Stimulated activated naive CD8-positive, alpha-beta T cell treated with anti-CD3 and anti-CD28 coated beads, Interleukin-15, amount 100 ng/mL, for 72 hours (primary cell): ENCODE data around the gene PAM.
"Not testable (repeated sequence)": the region's sequence is repeated elsewhere in the genome, so short reads cannot be mapped to it uniquely, and the experiment has no call there.

Experiments used
- ATAC-seq: fragments of 150-1000 bp; cut with Tn5 transposase; 2 replicates; pipeline ENCODE4 v1.10.0; 2021; ENCODE audit warnings: mild to moderate bottlenecking, moderate library complexity
- DNase-seq, 2 donors: peaks; one replicate each; pipeline ENCODE4 v3.0.0; 2021 to 2022
- H3K27ac Mint-ChIP-seq, 2 donors: one replicate each; pipeline ENCODE4 v1.8.0; 2022; ENCODE audit warnings: mild to moderate bottlenecking in 2 of 2, mixed read lengths in 2 of 2, moderate library complexity in 2 of 2
- H3K27me3 Mint-ChIP-seq: one replicate; pipeline ENCODE4 v1.8.0; 2022; ENCODE audit warnings: mixed read lengths
- H3K4me1 Mint-ChIP-seq: one replicate; pipeline ENCODE4 v1.8.0; 2022; ENCODE audit warnings: mild to moderate bottlenecking, mixed read lengths
- H3K4me3 Mint-ChIP-seq, 2 donors: one replicate each; pipeline ENCODE4 v1.8.0; 2022; ENCODE audit warnings: mild to moderate bottlenecking in 2 of 2, mixed read lengths in 2 of 2, moderate library complexity in 1 of 2
- H3K9me3 Mint-ChIP-seq, 2 donors: one replicate each; pipeline ENCODE4 v1.8.0; 2022; ENCODE audit warnings: mixed read lengths in 2 of 2

PAM gene

DNA sequence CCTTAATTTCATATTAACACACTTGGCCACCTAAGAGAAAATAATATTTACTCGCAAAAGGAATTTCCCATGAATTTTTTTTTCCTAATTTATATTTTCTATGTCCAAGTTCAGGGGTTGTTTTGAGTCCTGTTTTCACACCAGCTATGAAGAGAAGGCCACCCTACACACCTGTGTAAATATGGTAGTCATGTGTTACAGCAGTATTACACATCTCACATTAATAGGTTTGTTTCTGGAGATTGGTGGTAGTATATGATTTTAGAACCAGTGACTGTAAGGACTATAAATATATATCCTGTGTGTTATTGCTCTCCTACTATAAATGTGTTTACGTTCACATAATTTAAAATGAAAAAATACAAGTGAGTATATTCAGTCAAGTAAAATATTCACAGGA lies 147.5 kb downstream of the PAM start:
- Mint-ChIP-seq H3K9me3 (no peaks in the 10 kb centered on the region), H3K4me1 (no peaks in the 10 kb centered on the region), H3K27me3 (no peaks in the 10 kb centered on the region), H3K27ac (no peak overlapping the region), H3K4me3 (no peak overlapping the region)
- no peak for ATAC-seq
- DNase-seq: no peak

GRCh38 chr5:102903074-102903871 lies 148.2 kb downstream of the PAM start:
- Mint-ChIP-seq H3K27ac (no peak overlapping the region), H3K4me3 (no peak overlapping the region), H3K9me3 (no peaks in the 10 kb centered on the region), H3K27me3 (no peaks in the 10 kb centered on the region), H3K4me1 (no peaks in the 10 kb centered on the region)
- no peak for ATAC-seq
- DNase-seq: no peak

GRCh38 chr5:102905056-102905455 lies 150.0 kb downstream of the PAM start:
- H3K4me1 Mint-ChIP-seq: no peaks in the 10 kb centered on the region
- no peak overlapping the region for H3K4me3 Mint-ChIP-seq
- no peaks in the 10 kb centered on the region for H3K27me3 Mint-ChIP-seq
- ATAC-seq (no peak), DNase-seq (no peak)
- no peaks in the 10 kb centered on the region for H3K9me3 Mint-ChIP-seq
- no peak overlapping the region for H3K27ac Mint-ChIP-seq

DNA sequence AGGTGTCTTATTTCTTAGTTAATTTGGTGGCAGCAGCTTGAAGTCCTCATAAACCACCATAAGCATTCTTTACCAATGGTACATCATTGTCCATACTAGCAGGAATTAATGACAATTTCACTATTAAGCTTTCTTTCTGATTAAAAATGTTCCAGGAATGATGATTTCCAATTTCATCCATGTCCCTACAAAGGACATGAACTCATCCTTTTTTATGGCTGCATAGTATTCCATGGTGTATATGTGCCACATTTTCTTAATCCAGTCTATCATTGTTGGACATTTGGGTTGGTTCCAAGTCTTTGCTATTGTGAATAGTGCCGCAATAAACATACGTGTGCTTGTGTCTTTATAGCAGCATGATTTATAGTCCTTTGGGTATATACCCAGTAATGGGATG lies 152.0 kb downstream of the PAM start:
- not testable (repeated sequence) for ATAC-seq, DNase-seq, H3K27me3 Mint-ChIP-seq, H3K27ac Mint-ChIP-seq, H3K4me3 Mint-ChIP-seq, H3K4me1 Mint-ChIP-seq, H3K9me3 Mint-ChIP-seq

- no peak for ATAC-seq
- no peaks in the 10 kb centered on the region for H3K27me3 Mint-ChIP-seq
Measured at GRCh38 chr5:102910240-102911226, 155.4 kb downstream of the PAM start.

GRCh38 chr5:102911973-102912372 lies 156.9 kb downstream of the PAM start:
- no peaks in the 10 kb centered on the region for H3K4me1 Mint-ChIP-seq
- H3K9me3 Mint-ChIP-seq: no peaks in the 10 kb centered on the region
- no peak overlapping the region for H3K27ac Mint-ChIP-seq
- H3K4me3 Mint-ChIP-seq: no peak overlapping the region
- no peaks in the 10 kb centered on the region for H3K27me3 Mint-ChIP-seq
- ATAC-seq (no peak), DNase-seq (no peak)

More at GRCh38 chr5:102910240-102911226, 155.4 kb downstream of the PAM start:
- Mint-ChIP-seq H3K4me1 (no peaks in the 10 kb centered on the region), H3K27ac (no peak overlapping the region), H3K4me3 (no peak overlapping the region), H3K9me3 (no peaks in the 10 kb centered on the region)
- no peak for DNase-seq

DNA sequence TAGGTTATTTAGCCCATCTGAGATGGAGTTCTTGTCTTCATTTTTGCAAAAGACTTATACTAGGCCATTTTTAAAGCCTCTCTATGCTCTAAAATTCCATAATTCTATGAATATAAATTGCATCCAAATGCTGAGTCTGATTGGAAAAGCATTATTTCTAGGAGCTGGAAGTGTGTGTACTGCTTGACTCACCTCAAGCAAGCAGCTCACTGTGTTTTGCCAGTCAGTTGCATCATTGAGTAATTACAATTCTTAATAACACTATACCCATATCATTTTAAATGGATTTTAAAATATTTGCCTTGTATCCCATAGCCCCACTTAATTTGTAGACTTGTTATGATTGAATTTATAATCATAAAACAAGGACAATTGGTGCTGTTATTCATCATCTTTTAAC lies 161.0 kb downstream of the PAM start:
- no peak for DNase-seq
- ATAC-seq: no peak
- Mint-ChIP-seq H3K9me3 (no peaks in the 10 kb centered on the region), H3K4me1 (no peaks in the 10 kb centered on the region), H3K27me3 (no peaks in the 10 kb centered on the region), H3K27ac (no peak overlapping the region), H3K4me3 (no peak overlapping the region)

GRCh38 chr5:102918986-102919610 lies 164.0 kb downstream of the PAM start:
- DNase-seq (no peak), ATAC-seq (no peak)
- no peaks in the 10 kb centered on the region for H3K27me3 Mint-ChIP-seq
- no peaks in the 10 kb centered on the region for H3K4me1 Mint-ChIP-seq
- no peak overlapping the region for H3K27ac Mint-ChIP-seq
- H3K9me3 Mint-ChIP-seq: no peaks in the 10 kb centered on the region
- H3K4me3 Mint-ChIP-seq: no peak overlapping the region

- ATAC-seq: no peak
- no peak for DNase-seq
- Mint-ChIP-seq H3K27ac (no peak overlapping the region), H3K9me3 (no peaks in the 10 kb centered on the region), H3K4me1 (no peaks in the 10 kb centered on the region), H3K4me3 (no peak overlapping the region), H3K27me3 (no peaks in the 10 kb centered on the region)
Measured at GRCh38 chr5:102920762-102921161, 165.7 kb downstream of the PAM start.

GRCh38 chr5:102921341-102922044 lies 166.4 kb downstream of the PAM start:
- DNase-seq: no peak
- Mint-ChIP-seq H3K9me3 (no peaks in the 10 kb centered on the region), H3K4me1 (no peaks in the 10 kb centered on the region), H3K27me3 (no peaks in the 10 kb centered on the region), H3K27ac (no peak overlapping the region), H3K4me3 (no peak overlapping the region)
- no peak for ATAC-seq

- Mint-ChIP-seq H3K4me3 (no peak overlapping the region), H3K27ac (no peak overlapping the region), H3K27me3 (no peaks in the 10 kb centered on the region), H3K9me3 (no peaks in the 10 kb centered on the region), H3K4me1 (no peaks in the 10 kb centered on the region)
- DNase-seq: no peak
- ATAC-seq: no peak
Measured at GRCh38 chr5:102922111-102922720, 167.1 kb downstream of the PAM start.

- no peak overlapping the region for H3K27ac Mint-ChIP-seq
- H3K9me3 Mint-ChIP-seq: no peaks in the 10 kb centered on the region
- DNase-seq: no peak
- H3K27me3 Mint-ChIP-seq: no peaks in the 10 kb centered on the region
- H3K4me3 Mint-ChIP-seq: no peak overlapping the region
- ATAC-seq: no peak
- no peaks in the 10 kb centered on the region for H3K4me1 Mint-ChIP-seq
Measured at GRCh38 chr5:102922799-102923477, 167.8 kb downstream of the PAM start.

DNA sequence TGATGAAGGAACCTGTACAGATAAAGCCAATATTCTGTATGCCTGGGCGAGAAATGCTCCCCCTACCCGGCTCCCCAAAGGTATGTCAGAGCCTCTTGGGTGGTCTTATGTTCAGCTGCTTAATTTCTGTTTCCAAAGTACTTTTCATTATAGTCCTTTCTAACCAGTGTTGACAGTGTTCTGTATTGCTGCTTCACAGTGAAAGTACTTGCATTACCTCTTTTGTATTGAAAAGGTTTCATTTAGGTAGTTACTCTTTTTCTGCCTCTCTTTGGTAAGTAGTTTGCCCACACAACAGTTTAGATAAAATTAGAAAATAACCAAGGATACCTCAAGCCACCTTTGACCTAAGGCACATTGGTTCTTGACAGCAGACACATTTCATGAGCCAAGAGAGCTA lies 169.9 kb downstream of the PAM start:
- H3K27ac Mint-ChIP-seq: no peak overlapping the region
- no peaks in the 10 kb centered on the region for H3K27me3 Mint-ChIP-seq
- DNase-seq: no peak
- no peak for ATAC-seq
- no peak overlapping the region for H3K4me3 Mint-ChIP-seq
- H3K9me3 Mint-ChIP-seq: no peaks in the 10 kb centered on the region
- H3K4me1 Mint-ChIP-seq: no peaks in the 10 kb centered on the region

DNA sequence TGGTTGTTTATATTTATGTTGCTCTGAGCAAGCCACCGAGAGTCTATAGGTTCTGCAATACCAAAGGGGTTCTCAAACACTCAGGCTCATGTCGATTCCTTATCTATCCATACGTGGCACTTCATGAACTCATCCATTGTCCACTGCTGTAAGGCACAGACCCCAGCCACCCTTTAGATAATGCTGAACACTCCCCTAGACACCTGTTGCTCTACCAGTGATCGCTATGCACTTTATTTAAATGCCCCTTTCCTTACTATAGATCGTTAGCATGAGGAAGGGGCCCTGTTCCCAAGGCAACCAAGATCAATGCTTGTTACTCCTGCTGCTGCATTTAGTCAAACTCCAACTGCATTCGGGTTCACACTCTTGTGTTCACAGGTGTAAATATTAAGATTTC lies 171.9 kb downstream of the PAM start:
- DNase-seq: no peak
- no peak for ATAC-seq
- no peak overlapping the region for H3K4me3 Mint-ChIP-seq
- no peaks in the 10 kb centered on the region for H3K27me3 Mint-ChIP-seq
- H3K4me1 Mint-ChIP-seq: no peaks in the 10 kb centered on the region
- no peaks in the 10 kb centered on the region for H3K9me3 Mint-ChIP-seq
- H3K27ac Mint-ChIP-seq: no peak overlapping the region
